Sigmoid colon (tissue), 7 donors: ENCODE measurements around the gene FXYD2. TPM values are rescaled to one million over a fixed set of nuclear protein-coding genes. Genes with fewer than 3 reads are reported as not detected.

Experiments
- DNase-seq: peaks from one replicate; pipeline ENCODE4 v3.0.0-alpha.2; 2019
- H3K27ac ChIP-seq, 4 donors: fragments of 200-600 bp; sonication (generic); one replicate each; pipeline ENCODE4 v1.5.1; 2016 to 2019; ENCODE audit warnings: mild to moderate bottlenecking in 1 of 4
- H3K27me3 ChIP-seq, 3 donors: fragments of 200-600 bp; sonication (generic); one replicate each; pipeline ENCODE4 v1.5.1; 2019; ENCODE audit warnings: mild to moderate bottlenecking in 1 of 3
- H3K36me3 ChIP-seq, 4 donors: fragments of 200-600 bp; sonication (generic); one replicate each; pipeline ENCODE4 v1.5.1; 2016 to 2019
- H3K4me1 ChIP-seq, 4 donors: fragments of 200-600 bp; sonication (generic); one replicate each; pipeline ENCODE4 v1.5.1; 2017 to 2019
- H3K4me3 ChIP-seq, 4 donors: fragments of 200-600 bp; sonication (generic); one replicate each; pipeline ENCODE4 v1.5.1; 2017 to 2019; ENCODE audit warnings: mild to moderate bottlenecking in 2 of 4, moderate library complexity in 1 of 4
- H3K9me3 ChIP-seq, 4 donors: fragments of 200-600 bp in 3 of 4; sonication (generic) in 3 of 4; one replicate each; pipeline versions ENCODE4 v1.5.1 to v1.6.1; 2013 to 2019
- CTCF ChIP-seq, 4 experiments: fragments of 450-650 bp in 3 of 4; fragments of 200-600 bp in 1 of 4; IDR thresholded peaks; one replicate each; pipeline ENCODE4 v1.5.1; 2016 to 2019; ENCODE audit warnings: antibody characterized with exemption in 4 of 4, mild to moderate bottlenecking in 3 of 4, moderate library complexity in 2 of 4
- EP300 ChIP-seq, 4 donors: sonication (generic); formaldehyde crosslinking; IDR thresholded peaks; one replicate each; pipeline ENCODE4 v1.6.1; 2017; ENCODE audit warnings: antibody characterized with exemption in 4 of 4
- POLR2A ChIP-seq, 2 donors: fragments of 450-650 bp; IDR thresholded peaks; one replicate each; pipeline ENCODE4 v1.6.1; 2016; ENCODE audit warnings: antibody characterized with exemption in 2 of 2, mild to moderate bottlenecking in 2 of 2, moderate library complexity in 2 of 2
- POLR2AphosphoS5 ChIP-seq, 4 donors: sonication (generic); formaldehyde crosslinking; IDR thresholded peaks; one replicate each; pipeline ENCODE4 v1.6.1; 2017; ENCODE audit warnings: antibody characterized with exemption in 4 of 4
- WGBS, 2 donors: extraction: QIAGEN DNeasy Blood & Tissue Kit; methylation state at CpG; one replicate each; pipeline ENCODE4 v1.1.7; 2013; 5-methylcytosine and 5-hydroxymethylcytosine counted together
- intact Hi-C: fragments of 100-400 bp; cut with DNase I; formaldehyde crosslinking; loops from one replicate; pipeline ENCODE4 v1.15.1; 2023
- polyA plus RNA-seq, 3 donors: library from polyadenylated mRNA; stranded (reverse); fragments of 200-250 nt; gene quantifications; one replicate each; pipeline ENCODE4 v1.2.3, GENCODE V29; 2013
- total RNA-seq, 4 donors: library from RNA; depleted of rRNA; stranded (reverse); fragments of >200 nt; gene quantifications; one replicate each; pipeline ENCODE4 v1.1.0, GENCODE V29; 2016
- donor health status: healthy with polysubstance abuse.
- donor health status: Bipolar disorder and iron deficiency.
- donor health status: healthy.

FXYD2 gene
- total and polyA plus RNA-seq, 7 donors = 3.2 to 6.6 (median 4.2) TPM; not detected in 1

GRCh38 chr11:117817368-117818040 lies 7.0 kb downstream of the FXYD2 start:
- 13 to 14% methylated on average over 19 of the region's 19 CpGs for WGBS, 2 donors
- TF ChIP-seq EP300 (IDR thresholded peaks at IDR 0.05) (no peak), POLR2A (IDR thresholded peaks at IDR 0.05) (no peak), CTCF (IDR thresholded peaks at IDR 0.05) (peak; percentile 95 to 99 (median 98)), POLR2AphosphoS5 (IDR thresholded peaks at IDR 0.05) (peak in 3 of 4 donors; percentile 8 to 67 (median 38))
- no peaks in the 10 kb centered on the region for H3K9me3 ChIP-seq
- no peaks in the 10 kb centered on the region for H3K27me3 ChIP-seq
- intact Hi-C loops = loop anchor here (1.0 kb wide), 1 partner anchor 391 kb away; no protein-coding TSS in a partner anchor
- no peaks in the 10 kb centered on the region for H3K36me3 ChIP-seq
- peak overlapping the region in 2 of 4 donors; percentile 11 to 15 for H3K4me3 ChIP-seq
- peak; percentile 91 for DNase-seq
- H3K4me1 ChIP-seq = peaks cover 0 to 40% (median 32%) of the 10 kb centered on the region in 4 donors
- peak overlapping the region; percentile 11 to 69 (median 38) for H3K27ac ChIP-seq

- Histone ChIP-seq H3K9me3 (no peaks in the 10 kb centered on the region), H3K4me3 (peak overlapping the region in 1 of 4 donors; percentile 11), H3K27ac (peak overlapping the region; percentile 11 to 69 (median 38)), H3K36me3 (no peaks in the 10 kb centered on the region), H3K27me3 (no peaks in the 10 kb centered on the region), H3K4me1 (peaks cover 0 to 35% (median 31%) of the 10 kb centered on the region in 4 donors)
- intact Hi-C loops = loop anchor here (1.0 kb wide), 1 partner anchor 391 kb away; no protein-coding TSS in a partner anchor
- DNase-seq = no peak
- TF ChIP-seq POLR2A (IDR thresholded peaks at IDR 0.05) = no peak
- no peak for TF ChIP-seq POLR2AphosphoS5 (IDR thresholded peaks at IDR 0.05)
- no peak for TF ChIP-seq CTCF (IDR thresholded peaks at IDR 0.05)
- TF ChIP-seq EP300 (IDR thresholded peaks at IDR 0.05) = no peak
- WGBS, 2 donors = 73 to 92% methylated on average over 5 of the region's 5 CpGs
Observed at GRCh38 chr11:117816846-117817367, 7.6 kb downstream of the FXYD2 start.

GRCh38 chr11:117816151-117816741 lies 8.3 kb downstream of the FXYD2 start:
- H3K9me3 ChIP-seq = no peaks in the 10 kb centered on the region
- no peak overlapping the region for H3K4me3 ChIP-seq
- H3K4me1 ChIP-seq = peaks cover 0 to 35% (median 31%) of the 10 kb centered on the region in 4 donors
- no peaks in the 10 kb centered on the region for H3K27me3 ChIP-seq
- DNase-seq = no peak
- no peak for TF ChIP-seq EP300 (IDR thresholded peaks at IDR 0.05)
- no peak for TF ChIP-seq POLR2AphosphoS5 (IDR thresholded peaks at IDR 0.05)
- H3K36me3 ChIP-seq = no peaks in the 10 kb centered on the region
- H3K27ac ChIP-seq = peak overlapping the region; percentile 17 to 69 (median 40)
- 84 to 85% methylated on average over 20 of the region's 20 CpGs for WGBS, 2 donors
- intact Hi-C loops = no loop called here

- TF ChIP-seq EP300 (IDR thresholded peaks at IDR 0.05) (no peak), POLR2A (IDR thresholded peaks at IDR 0.05) (no peak), POLR2AphosphoS5 (IDR thresholded peaks at IDR 0.05) (no peak), CTCF (IDR thresholded peaks at IDR 0.05) (no peak)
- no peaks in the 10 kb centered on the region for H3K9me3 ChIP-seq
- WGBS, 2 donors = 31 to 36% methylated on average over 7 of the region's 7 CpGs
- no peak for DNase-seq
- intact Hi-C loops = no loop called here
- H3K27me3 ChIP-seq = no peaks in the 10 kb centered on the region
- H3K36me3 ChIP-seq = no peaks in the 10 kb centered on the region
- H3K27ac ChIP-seq = peak overlapping the region; percentile 17 to 69 (median 40)
- no peak overlapping the region for H3K4me3 ChIP-seq
- H3K4me1 ChIP-seq = peaks cover 0 to 35% (median 31%) of the 10 kb centered on the region in 4 donors
Observed at GRCh38 chr11:117815262-117815803, 9.2 kb downstream of the FXYD2 start.

- no peaks in the 10 kb centered on the region for H3K27me3 ChIP-seq
- H3K9me3 ChIP-seq = no peaks in the 10 kb centered on the region
- H3K4me1 ChIP-seq = peaks cover 0 to 35% (median 31%) of the 10 kb centered on the region in 4 donors
- intact Hi-C loops = no loop called here
- peak overlapping the region in 2 of 4 donors; percentile 34 to 69 for H3K27ac ChIP-seq
- TF ChIP-seq POLR2A (IDR thresholded peaks at IDR 0.05) = no peak
- no peak for TF ChIP-seq POLR2AphosphoS5 (IDR thresholded peaks at IDR 0.05)
- no peak for TF ChIP-seq EP300 (IDR thresholded peaks at IDR 0.05)
- no peak for TF ChIP-seq CTCF (IDR thresholded peaks at IDR 0.05)
- no peaks in the 10 kb centered on the region for H3K36me3 ChIP-seq
- WGBS, 2 donors = 14 to 18% methylated on average over 14 of the region's 14 CpGs
- DNase-seq = peak; percentile 89
- H3K4me3 ChIP-seq = no peak overlapping the region
Observed at GRCh38 chr11:117814766-117815261, 9.7 kb downstream of the FXYD2 start.
